ENCODE data around the gene CFHR2. TPM values are rescaled to one million over a fixed set of nuclear protein-coding genes. Genes with fewer than 3 reads are reported as not detected.
"Not testable (repeated sequence)": the region's sequence is repeated elsewhere in the genome, so short reads cannot be mapped to it uniquely, and the experiment has no call there.

Gene CFHR2
- total RNA-seq, 1 donor from 2014 or later = not detected

DNA sequence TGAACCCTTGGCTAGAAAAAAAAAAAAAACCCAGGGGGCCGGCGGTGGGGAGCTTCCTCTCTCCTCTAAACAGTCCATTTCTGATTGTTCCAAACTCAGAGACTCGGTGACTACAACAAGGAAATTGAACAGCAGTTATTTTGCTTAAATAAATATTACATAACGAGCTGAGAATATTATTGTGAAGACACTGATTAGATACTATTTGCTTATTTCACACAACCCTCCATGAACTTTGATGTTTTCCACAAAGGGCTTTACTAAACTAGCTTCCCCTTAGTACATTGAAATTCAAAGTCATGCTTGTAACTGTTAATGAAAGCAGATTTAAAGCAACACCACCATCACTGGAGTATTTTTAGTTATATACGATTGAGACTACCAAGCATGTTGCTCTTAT, 33.7 kb downstream of the CFHR2 start, which contains the start of gene CFHR5:
Gene CFHR5 (plus strand): TSS at position 279 of the 400 bp plus-strand sequence. CDS start 109 bp downstream, at position 388.
- Histone ChIP-seq H3K79me2 (ENCODE audit: low read depth) (no peaks in the 10 kb centered on the region), H3K9me3 (ENCODE audit: low read depth) (no peaks in the 10 kb centered on the region), H3K4me2 (no peak within 1 kb of the TSS), H3K27me3 (no peaks in the 10 kb centered on the region), H3K27ac (no peak within 1 kb of the TSS), H2AFZ (replicated peaks) (no peak within 1 kb of the TSS), H3K36me3 (no peaks in the 10 kb centered on the region), H3F3A (ENCODE audit: low read depth) (no peaks in the 10 kb centered on the region), H4K20me1 (ENCODE audit: low read depth) (no peaks in the 10 kb centered on the region), H3K9ac (no peak within 1 kb of the TSS), H3K4me1 (no peaks in the 10 kb centered on the region), H3K4me3 (no peak within 1 kb of the TSS)
- Mint-ChIP-seq H3K4me1 (no peaks in the 10 kb centered on the region), H3K4me3 (no peak within 1 kb of the TSS), H3K27ac (no peak within 1 kb of the TSS), H3K9me3 (no peaks in the 10 kb centered on the region), H3K36me3 (no peaks in the 10 kb centered on the region), H3K27me3 (ENCODE audit: insufficient read depth, low read depth) (no peaks in the 10 kb centered on the region)
- TF ChIP-seq EZH2phosphoT487 (IDR thresholded peaks at IDR 0.05) (no peak), EZH2 (IDR thresholded peaks at IDR 0.05) (no peak)
- TF ChIP-seq, protein P1, sequence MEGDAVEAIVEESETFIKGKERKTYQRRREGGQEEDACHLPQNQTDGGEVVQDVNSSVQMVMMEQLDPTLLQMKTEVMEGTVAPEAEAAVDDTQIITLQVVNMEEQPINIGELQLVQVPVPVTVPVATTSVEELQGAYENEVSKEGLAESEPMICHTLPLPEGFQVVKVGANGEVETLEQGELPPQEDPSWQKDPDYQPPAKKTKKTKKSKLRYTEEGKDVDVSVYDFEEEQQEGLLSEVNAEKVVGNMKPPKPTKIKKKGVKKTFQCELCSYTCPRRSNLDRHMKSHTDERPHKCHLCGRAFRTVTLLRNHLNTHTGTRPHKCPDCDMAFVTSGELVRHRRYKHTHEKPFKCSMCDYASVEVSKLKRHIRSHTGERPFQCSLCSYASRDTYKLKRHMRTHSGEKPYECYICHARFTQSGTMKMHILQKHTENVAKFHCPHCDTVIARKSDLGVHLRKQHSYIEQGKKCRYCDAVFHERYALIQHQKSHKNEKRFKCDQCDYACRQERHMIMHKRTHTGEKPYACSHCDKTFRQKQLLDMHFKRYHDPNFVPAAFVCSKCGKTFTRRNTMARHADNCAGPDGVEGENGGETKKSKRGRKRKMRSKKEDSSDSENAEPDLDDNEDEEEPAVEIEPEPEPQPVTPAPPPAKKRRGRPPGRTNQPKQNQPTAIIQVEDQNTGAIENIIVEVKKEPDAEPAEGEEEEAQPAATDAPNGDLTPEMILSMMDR (IDR thresholded peaks at IDR 0.05) = no peak
- no peak for DNase-seq (ENCODE audit: low spot score)

DNA sequence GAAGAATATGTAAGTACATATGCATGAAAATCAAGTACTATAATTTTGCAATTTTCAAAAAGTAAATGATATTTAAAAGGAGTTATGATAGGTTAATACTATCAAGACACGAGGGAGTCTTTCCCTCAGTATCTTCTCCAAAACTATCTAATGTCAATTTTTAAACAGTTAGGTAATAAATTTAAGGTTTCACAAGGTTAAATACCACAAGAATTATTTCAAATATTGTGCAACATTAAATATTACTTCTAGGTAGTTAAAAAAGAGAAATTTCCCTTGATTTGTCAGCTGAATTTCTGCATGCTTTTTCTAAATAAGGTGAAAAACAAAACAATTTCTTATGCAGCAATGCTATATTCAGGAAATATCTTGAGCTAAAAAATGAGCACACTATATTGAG, 37.3 kb downstream of the CFHR2 start:
- Mint-ChIP-seq H3K27ac (no peak overlapping the region), H3K27me3 (ENCODE audit: insufficient read depth, low read depth) (no peaks in the 10 kb centered on the region), H3K4me3 (no peak overlapping the region), H3K4me1 (no peaks in the 10 kb centered on the region), H3K36me3 (no peaks in the 10 kb centered on the region), H3K9me3 (no peaks in the 10 kb centered on the region)
- DNase-seq (ENCODE audit: low spot score) = no peak
- H3K4me3 ChIP-seq = no peak overlapping the region
- H3K36me3 ChIP-seq = no peaks in the 10 kb centered on the region
- H3K27me3 ChIP-seq = no peaks in the 10 kb centered on the region
- no peaks in the 10 kb centered on the region for H3K9me3 ChIP-seq (ENCODE audit: low read depth)
- H3K4me2 ChIP-seq = no peak overlapping the region
- no peaks in the 10 kb centered on the region for H3K4me1 ChIP-seq
- H3K9ac ChIP-seq = no peak overlapping the region
- no peak overlapping the region for H2AFZ ChIP-seq (replicated peaks)
- no peaks in the 10 kb centered on the region for H3F3A ChIP-seq (ENCODE audit: low read depth)
- TF ChIP-seq EZH2phosphoT487 (IDR thresholded peaks at IDR 0.05) = no peak
- no peak for TF ChIP-seq EZH2 (IDR thresholded peaks at IDR 0.05)
- TF ChIP-seq, protein P1 (IDR thresholded peaks at IDR 0.05) = no peak
- no peaks in the 10 kb centered on the region for H4K20me1 ChIP-seq (ENCODE audit: low read depth)
- no peaks in the 10 kb centered on the region for H3K79me2 ChIP-seq (ENCODE audit: low read depth)
- no peak overlapping the region for H3K27ac ChIP-seq

DNA sequence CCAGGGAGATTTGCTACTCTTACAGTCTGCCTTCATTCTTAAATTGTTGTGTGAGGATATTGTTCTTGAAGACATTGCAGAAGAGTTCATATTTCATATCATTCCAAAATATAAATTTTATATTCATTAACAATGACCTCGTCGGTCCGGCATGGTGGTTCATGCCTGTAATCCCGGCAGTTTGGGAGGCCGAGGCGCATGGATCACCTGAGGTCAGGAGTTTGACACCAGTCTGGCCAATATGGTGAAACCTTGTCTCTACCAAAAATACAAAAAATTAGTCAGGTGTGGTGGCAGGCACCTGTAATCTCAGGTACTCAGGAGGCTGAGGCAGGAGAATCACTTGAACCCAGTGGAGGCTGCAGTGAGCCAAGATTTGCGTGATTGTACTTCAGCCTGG, 38.7 kb downstream of the CFHR2 start:
- H3K27ac Mint-ChIP-seq; H3K9me3 Mint-ChIP-seq; H3F3A ChIP-seq (ENCODE audit: low read depth); H3K36me3 Mint-ChIP-seq; H3K4me3 ChIP-seq; H3K27me3 Mint-ChIP-seq (ENCODE audit: insufficient read depth, low read depth); DNase-seq (ENCODE audit: low spot score); H2AFZ ChIP-seq (replicated peaks); H3K9ac ChIP-seq; H3K4me1 Mint-ChIP-seq; H3K27ac ChIP-seq; H3K4me2 ChIP-seq; H3K79me2 ChIP-seq (ENCODE audit: low read depth); H4K20me1 ChIP-seq (ENCODE audit: low read depth); H3K9me3 ChIP-seq (ENCODE audit: low read depth); H3K4me1 ChIP-seq; H3K4me3 Mint-ChIP-seq; H3K36me3 ChIP-seq; H3K27me3 ChIP-seq: not testable (repeated sequence)

DNA sequence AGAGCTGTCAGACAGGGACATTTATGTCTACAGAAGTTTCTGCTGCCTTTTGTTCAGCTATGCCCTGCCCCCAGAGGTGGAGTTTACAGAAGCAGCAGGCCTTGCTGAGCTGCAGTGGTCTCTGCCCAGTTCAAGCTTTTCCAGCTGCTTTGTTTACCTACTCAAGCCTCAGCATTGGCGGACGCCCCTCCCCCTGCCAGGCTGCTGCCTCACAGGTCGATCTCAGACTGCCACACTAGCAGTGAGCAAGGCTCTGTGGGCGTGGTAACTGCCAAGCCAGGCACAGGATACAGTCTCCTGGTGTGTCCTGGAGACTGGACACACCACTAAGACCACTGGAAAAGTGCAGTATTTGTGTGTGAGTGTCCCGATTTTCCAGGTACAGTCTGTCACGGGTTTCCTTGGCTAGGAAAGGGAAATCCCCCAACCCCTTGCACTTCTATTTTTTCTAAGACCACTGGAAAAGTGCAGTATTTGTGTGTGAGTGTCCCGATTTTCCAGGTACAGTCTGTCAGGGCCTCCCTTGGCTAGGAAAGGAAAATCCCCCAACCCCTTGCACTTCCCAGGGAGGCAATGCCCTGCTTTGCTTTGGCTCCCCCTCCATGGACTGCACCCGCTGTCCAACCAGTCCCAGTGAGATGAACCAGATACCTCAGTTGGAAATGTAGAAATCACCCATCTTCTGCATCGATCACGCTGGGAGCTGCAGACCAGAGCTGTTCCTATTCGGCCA, 48.5 kb downstream of the CFHR2 start:
- H3K27ac ChIP-seq; H3K27me3 ChIP-seq; H3K9ac ChIP-seq; H3K36me3 Mint-ChIP-seq; H3K4me1 Mint-ChIP-seq; H3K27me3 Mint-ChIP-seq (ENCODE audit: insufficient read depth, low read depth); H3K36me3 ChIP-seq; H3K79me2 ChIP-seq (ENCODE audit: low read depth); H3K9me3 ChIP-seq (ENCODE audit: low read depth); H4K20me1 ChIP-seq (ENCODE audit: low read depth); H3K9me3 Mint-ChIP-seq; H3F3A ChIP-seq (ENCODE audit: low read depth): not testable (repeated sequence)
- TF ChIP-seq, protein P1 (IDR thresholded peaks at IDR 0.05) = peak; percentile 7
- H3K4me2 ChIP-seq = peak overlapping the region; percentile 57
- H3K4me3 ChIP-seq = peak overlapping the region; percentile 12
- H3K4me1 ChIP-seq = peaks cover 12% of the 10 kb centered on the region
- Mint-ChIP-seq H3K4me3 (peak overlapping the region; percentile 38), H3K27ac (peak overlapping the region; percentile 92)
- peak; percentile 92 for DNase-seq (ENCODE audit: low spot score)
- H2AFZ ChIP-seq (replicated peaks) = peak overlapping the region; percentile 92
